IMR-90 (cell line): ENCODE data around the gene DPP6. TPM values are rescaled to one million over a fixed set of nuclear protein-coding genes. Genes with fewer than 3 reads are reported as not detected.

Source experiments
- ATAC-seq: fragments of 200-7000 bp; cut with Tn5 transposase; 2 replicates; pipeline ENCODE4 v1.9.1; 2020; ENCODE audit warnings: low read depth, mild to moderate bottlenecking, moderate library complexity
- BruUV-seq: library from RNA; stranded (reverse); fragments of 400-500 nt; replicated peaks from 2 replicates; lab custom pipeline; 2021; lab: Mats Ljungman, UMichigan
- CTCF ChIA-PET: fragments of 300-600 bp; formaldehyde crosslinking; extraction: SDS; loops from one replicate; lab custom pipeline; 2021; ENCODE audit warnings: antibody characterized with exemption; lab: Yijun Ruan, JAX
- POLR2A ChIA-PET: fragments of 300-600 bp; sonication (Branson Sonifier 250); formaldehyde crosslinking; loops from one replicate; lab custom pipeline; 2022; ENCODE audit warnings: antibody characterized with exemption; ENCODE audit not compliant: unreplicated experiment; lab: Charles Lee
- DNase-seq: peaks from one replicate; pipeline ENCODE4 v3.0.0; 2013
- H2AFZ ChIP-seq: replicated peaks from 2 replicates; pipeline ENCODE3; 2013; ENCODE audit warnings: low read length, mild to moderate bottlenecking; ENCODE audit not compliant: poor library complexity
- H2AK5ac ChIP-seq: 2 replicates; pipeline ENCODE4 v1.6.1; 2013; ENCODE audit warnings: low read depth, low read length, inconsistent platforms
- H2AK9ac ChIP-seq: replicated peaks from 2 replicates; pipeline ENCODE3; 2013; ENCODE audit warnings: mild to moderate bottlenecking, low read depth, low read length, moderate library complexity; ENCODE audit not compliant: poor library complexity
- H2BK120ac ChIP-seq: 2 replicates; pipeline ENCODE4 v1.6.1; 2013; ENCODE audit warnings: low read depth, low read length, inconsistent platforms
- H2BK15ac ChIP-seq: 3 replicates; pipeline ENCODE4 v1.6.1; 2013; ENCODE audit warnings: low read depth, low read length, inconsistent platforms
- H2BK20ac ChIP-seq: 2 replicates; pipeline ENCODE4 v1.6.1; 2013; ENCODE audit warnings: low read depth, mild to moderate bottlenecking, inconsistent platforms, low read length, moderate library complexity
- H2BK5ac ChIP-seq: 2 replicates; pipeline ENCODE4 v1.6.1; 2013; ENCODE audit warnings: mild to moderate bottlenecking, low read depth, low read length, inconsistent platforms; ENCODE audit not compliant: poor library complexity, severe bottlenecking
- H3K14ac ChIP-seq: replicated peaks from 2 replicates; pipeline ENCODE4 v1.6.1; 2013; ENCODE audit warnings: low read depth, low read length, inconsistent platforms
- H3K18ac ChIP-seq: 2 replicates; pipeline ENCODE4 v1.6.1; 2013; ENCODE audit warnings: low read depth, low read length, control low read depth
- H3K23ac ChIP-seq: 2 replicates; pipeline ENCODE4 v1.6.1; 2013; ENCODE audit warnings: low read depth, low read length, inconsistent platforms
- H3K27ac ChIP-seq: 2 replicates; pipeline ENCODE4 v1.5.1; 2013; ENCODE audit warnings: mild to moderate bottlenecking, control low read depth, low read length; ENCODE audit not compliant: insufficient read depth
- H3K27me3 ChIP-seq: 2 replicates; pipeline ENCODE4 v1.6.1; 2013; ENCODE audit warnings: low read length; ENCODE audit not compliant: control insufficient read depth, insufficient read depth
- H3K36me3 ChIP-seq: 2 replicates; pipeline ENCODE4 v1.6.1; 2013; ENCODE audit warnings: low read length, mixed read lengths; ENCODE audit not compliant: control insufficient read depth, insufficient read depth
- H3K4ac ChIP-seq: 2 replicates; pipeline ENCODE4 v1.6.1; 2013; ENCODE audit warnings: low read depth, low read length, inconsistent platforms
- H3K4me1 ChIP-seq: 2 replicates; pipeline ENCODE4 v1.6.1; 2013; ENCODE audit warnings: low read length, mixed read lengths; ENCODE audit not compliant: control insufficient read depth, insufficient read depth
- H3K4me2 ChIP-seq: 2 replicates; pipeline ENCODE4 v1.6.1; 2013; ENCODE audit warnings: low read depth, mild to moderate bottlenecking, control low read depth, low read length, moderate library complexity
- H3K4me3 ChIP-seq: 2 replicates; pipeline ENCODE4 v1.5.1; 2013; ENCODE audit warnings: low read depth, mild to moderate bottlenecking, control low read depth, low read length, moderate library complexity; ENCODE audit not compliant: insufficient read depth
- H3K56ac ChIP-seq: 2 replicates; pipeline ENCODE4 v1.6.1; 2013; ENCODE audit warnings: low read length, inconsistent platforms; ENCODE audit not compliant: insufficient read depth; ENCODE audit errors: extremely low read depth
- H3K79me1 ChIP-seq, 2 experiments: 2 replicates each; pipeline ENCODE4 v1.6.1; 2013; ENCODE audit warnings: low read length in 2 of 2, inconsistent platforms in 1 of 2, low read depth in 1 of 2
- H3K9ac ChIP-seq: 2 replicates; pipeline ENCODE4 v1.6.1; 2013; ENCODE audit warnings: low read depth, low read length, control low read depth
- H3K9me1 ChIP-seq: 2 replicates; pipeline ENCODE4 v1.6.1; 2013; ENCODE audit warnings: low read length, inconsistent platforms; ENCODE audit not compliant: insufficient read depth
- H3K9me3 ChIP-seq: 2 replicates; pipeline ENCODE4 v1.6.1; 2013; ENCODE audit warnings: low read length; ENCODE audit not compliant: control insufficient read depth, insufficient read depth
- H4K20me1 ChIP-seq: 2 replicates; pipeline ENCODE4 v1.6.1; 2013; ENCODE audit warnings: low read length, inconsistent platforms; ENCODE audit not compliant: insufficient read depth
- H4K5ac ChIP-seq: 2 replicates; pipeline ENCODE4 v1.6.1; 2013; ENCODE audit warnings: mild to moderate bottlenecking, low read depth, low read length, control low read depth
- H4K8ac ChIP-seq, 2 experiments: 2 replicates each; pipeline ENCODE4 v1.6.1; 2013; ENCODE audit warnings: low read depth in 2 of 2, low read length in 2 of 2, control low read depth in 1 of 2, inconsistent platforms in 1 of 2
- H4K91ac ChIP-seq: 2 replicates; pipeline ENCODE4 v1.6.1; 2013; ENCODE audit warnings: low read depth, low read length, inconsistent platforms; ENCODE audit not compliant: insufficient read depth
- BHLHE40 ChIP-seq: fragments of 150-350 bp; IDR thresholded peaks from 2 replicates; pipeline ENCODE4 v1.6.1; 2016; ENCODE audit warnings: mild to moderate bottlenecking, low read depth, low read length
- CEBPB ChIP-seq: IDR thresholded peaks from 2 replicates; pipeline ENCODE4 v1.6.1; 2012; ENCODE audit warnings: low read depth, low read length, improper control_type of control experiment
- CHD1 ChIP-seq: IDR thresholded peaks from 2 replicates; pipeline ENCODE4 v1.6.1; 2012; ENCODE audit warnings: low read depth, low read length, improper control_type of control experiment
- FOS ChIP-seq: fragments of 150-350 bp; IDR thresholded peaks from 2 replicates; pipeline ENCODE4 v1.6.1; 2016; ENCODE audit warnings: low read depth, low read length
- MAFK ChIP-seq: IDR thresholded peaks from 2 replicates; pipeline ENCODE4 v1.6.1; 2012; ENCODE audit warnings: low read depth, low read length, improper control_type of control experiment
- MXI1 ChIP-seq: IDR thresholded peaks from 2 replicates; pipeline ENCODE4 v1.6.1; 2012; ENCODE audit warnings: low read depth, mild to moderate bottlenecking, low read length, moderate library complexity, borderline replicate concordance
- NFE2L2 ChIP-seq: fragments of 150-350 bp; IDR thresholded peaks from 2 replicates; pipeline ENCODE4 v1.6.1; 2016; ENCODE audit warnings: low read depth, mild to moderate bottlenecking, low read length
- POLR2A ChIP-seq: IDR thresholded peaks from 2 replicates; pipeline ENCODE4 v1.6.1; 2012; ENCODE audit warnings: mild to moderate bottlenecking, low read depth, low read length
- RAD21 ChIP-seq: IDR thresholded peaks from 2 replicates; pipeline ENCODE4 v1.6.1; 2012; ENCODE audit warnings: low read length, improper control_type of control experiment
- RCOR1 ChIP-seq: IDR thresholded peaks from 2 replicates; pipeline ENCODE4 v1.6.1; 2012; ENCODE audit warnings: mild to moderate bottlenecking, low read length, improper control_type of control experiment; ENCODE audit not compliant: insufficient replicate concordance
- RFX5 ChIP-seq: IDR thresholded peaks from 2 replicates; pipeline ENCODE4 v1.8.0; 2012; ENCODE audit warnings: low read depth, mild to moderate bottlenecking, low read length, moderate library complexity
- WGBS, 2 experiments: methylation state at CpG; one replicate each; pipeline versions ENCODE4 v1.1.5 to v1.1.7; 2013; ENCODE audit warnings: missing lambda C conversion rate in 2 of 2; ENCODE audit not compliant: insufficient read length in 1 of 2; ENCODE audit errors: extremely low coverage in 2 of 2; 5-methylcytosine and 5-hydroxymethylcytosine counted together
- dilution Hi-C: fragments of 300-500 bp; cut with HindIII; formaldehyde crosslinking; loops from one replicate; pipeline ENCODE4 v1.14.3; 2018; ENCODE audit warnings: low sequenced_read_pairs; ENCODE audit not compliant: unreplicated experiment
- in situ Hi-C: fragments of 300-500 bp; cut with MboI; formaldehyde crosslinking; loops from 3 replicates; pipeline ENCODE4 v1.14.3; 2019; ENCODE audit warnings: low sequenced_read_pairs, inconsistent platforms, mixed read lengths
- intact Hi-C: fragments of 100-400 bp; cut with micrococcal nuclease; formaldehyde crosslinking; loops from 2 replicates; pipeline ENCODE4 v1.10.0; 2022
- polyA plus RNA-seq, 3 experiments: library from polyadenylated mRNA; depleted of rRNA; stranded (reverse); fragments of >200 nt; gene quantifications; 2 replicates each; pipeline ENCODE4 v1.2.3, GENCODE V29; 2012; ENCODE audit warnings: low replicate concordance in 1 of 3
- total RNA-seq: library from RNA; depleted of rRNA; stranded (reverse); fragments of >200 nt; gene quantifications from 2 replicates; pipeline ENCODE4 v1.2.3, GENCODE V29; 2012
- TF ChIP-seq, protein P1 (sequence below): fragments of 150-350 bp; IDR thresholded peaks from 2 replicates; pipeline ENCODE4 v1.6.1; 2016; ENCODE audit warnings: low read depth, mild to moderate bottlenecking, low read length, moderate library complexity, borderline replicate concordance
- TF ChIP-seq, protein P2 (sequence below): conservative IDR thresholded peaks from 2 replicates; pipeline ENCODE4 v1.5.1; 2012; ENCODE audit warnings: mild to moderate bottlenecking, low read depth, low read length, improper control_type of control experiment

Gene DPP6
- total and polyA plus RNA-seq, 2 of the 4 experiments (the other 2 are of a cell fraction) = not detected

DNA sequence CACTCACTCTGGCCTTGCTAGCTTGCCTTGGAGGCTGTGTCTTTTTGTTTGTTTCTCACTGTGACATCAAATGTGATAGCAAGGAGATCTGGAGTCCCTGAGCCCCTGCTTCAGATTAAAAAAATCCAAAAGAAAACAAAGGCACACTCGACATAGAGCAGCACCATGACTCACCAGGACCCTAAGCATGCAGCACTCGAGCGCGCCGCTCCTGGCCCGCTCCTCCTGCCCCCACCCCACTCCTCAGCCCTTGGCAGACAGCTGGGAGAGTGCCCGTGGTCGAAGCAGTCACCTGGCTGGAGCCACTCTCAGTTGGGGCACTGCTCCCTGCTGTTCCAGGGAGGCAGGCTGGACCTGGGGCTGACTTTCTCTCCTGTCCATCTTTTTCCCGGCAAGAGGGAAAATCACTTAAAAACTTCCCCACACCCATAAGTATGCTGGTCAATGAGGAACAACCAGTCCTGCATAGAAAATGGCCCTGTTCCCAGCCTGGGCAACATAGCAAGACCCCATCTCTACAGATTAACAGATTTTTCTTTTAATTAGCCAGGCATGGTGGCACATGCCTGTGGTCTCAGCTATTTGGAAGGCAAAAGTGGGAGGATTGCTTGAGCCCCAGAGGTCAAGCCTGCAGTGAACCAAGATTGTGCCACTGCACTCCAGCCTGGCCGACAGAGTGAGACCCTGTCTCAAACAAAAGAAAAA, 822.4 kb downstream of the DPP6 start:
- H3K79me1 ChIP-seq = no peaks in the 10 kb centered on the region
- no peak overlapping the region for H2BK20ac ChIP-seq
- H4K5ac ChIP-seq = no peak overlapping the region
- ATAC-seq (no peak), DNase-seq (no peak)
- no peak overlapping the region for H3K23ac ChIP-seq
- no peak overlapping the region for H2AK9ac ChIP-seq
- H3K14ac ChIP-seq = no peak overlapping the region
- H2BK5ac ChIP-seq = no peak overlapping the region
- no peak overlapping the region for H2BK120ac ChIP-seq
- no peak overlapping the region for H4K91ac ChIP-seq
- BruUV-seq = no TSS peak
- no peaks in the 10 kb centered on the region for H3K27me3 ChIP-seq
- H3K27ac ChIP-seq = no peak overlapping the region
- dilution Hi-C loops = no loop called here
- H4K8ac ChIP-seq = no peak overlapping the region
- no peak overlapping the region for H3K56ac ChIP-seq
- H3K9me1 ChIP-seq = no peaks in the 10 kb centered on the region
- CTCF ChIA-PET = no interaction called here
- H3K9me3 ChIP-seq = peaks cover 45% of the 10 kb centered on the region
- intact Hi-C loops = no loop called here
- H3K4me3 ChIP-seq = no peak overlapping the region
- no peak overlapping the region for H2AK5ac ChIP-seq
- TF ChIP-seq CHD1 = no peak
- no peak for TF ChIP-seq NFE2L2
- TF ChIP-seq, protein P1, sequence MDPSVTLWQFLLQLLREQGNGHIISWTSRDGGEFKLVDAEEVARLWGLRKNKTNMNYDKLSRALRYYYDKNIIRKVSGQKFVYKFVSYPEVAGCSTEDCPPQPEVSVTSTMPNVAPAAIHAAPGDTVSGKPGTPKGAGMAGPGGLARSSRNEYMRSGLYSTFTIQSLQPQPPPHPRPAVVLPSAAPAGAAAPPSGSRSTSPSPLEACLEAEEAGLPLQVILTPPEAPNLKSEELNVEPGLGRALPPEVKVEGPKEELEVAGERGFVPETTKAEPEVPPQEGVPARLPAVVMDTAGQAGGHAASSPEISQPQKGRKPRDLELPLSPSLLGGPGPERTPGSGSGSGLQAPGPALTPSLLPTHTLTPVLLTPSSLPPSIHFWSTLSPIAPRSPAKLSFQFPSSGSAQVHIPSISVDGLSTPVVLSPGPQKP = no peak
- no peak for TF ChIP-seq RFX5
- TF ChIP-seq CEBPB = no peak
- TF ChIP-seq POLR2A = no peak
- TF ChIP-seq, protein P2, sequence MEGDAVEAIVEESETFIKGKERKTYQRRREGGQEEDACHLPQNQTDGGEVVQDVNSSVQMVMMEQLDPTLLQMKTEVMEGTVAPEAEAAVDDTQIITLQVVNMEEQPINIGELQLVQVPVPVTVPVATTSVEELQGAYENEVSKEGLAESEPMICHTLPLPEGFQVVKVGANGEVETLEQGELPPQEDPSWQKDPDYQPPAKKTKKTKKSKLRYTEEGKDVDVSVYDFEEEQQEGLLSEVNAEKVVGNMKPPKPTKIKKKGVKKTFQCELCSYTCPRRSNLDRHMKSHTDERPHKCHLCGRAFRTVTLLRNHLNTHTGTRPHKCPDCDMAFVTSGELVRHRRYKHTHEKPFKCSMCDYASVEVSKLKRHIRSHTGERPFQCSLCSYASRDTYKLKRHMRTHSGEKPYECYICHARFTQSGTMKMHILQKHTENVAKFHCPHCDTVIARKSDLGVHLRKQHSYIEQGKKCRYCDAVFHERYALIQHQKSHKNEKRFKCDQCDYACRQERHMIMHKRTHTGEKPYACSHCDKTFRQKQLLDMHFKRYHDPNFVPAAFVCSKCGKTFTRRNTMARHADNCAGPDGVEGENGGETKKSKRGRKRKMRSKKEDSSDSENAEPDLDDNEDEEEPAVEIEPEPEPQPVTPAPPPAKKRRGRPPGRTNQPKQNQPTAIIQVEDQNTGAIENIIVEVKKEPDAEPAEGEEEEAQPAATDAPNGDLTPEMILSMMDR = no peak
- TF ChIP-seq RCOR1 = no peak
- no peak for TF ChIP-seq RAD21
- no peak for TF ChIP-seq MXI1
- no peak for TF ChIP-seq FOS
- TF ChIP-seq BHLHE40 = no peak
- TF ChIP-seq MAFK = no peak
- no peak overlapping the region for H3K4ac ChIP-seq
- no peak overlapping the region for H2AFZ ChIP-seq
- H3K4me2 ChIP-seq = no peak overlapping the region
- H4K20me1 ChIP-seq = no peaks in the 10 kb centered on the region
- POLR2A ChIA-PET = no interaction called here
- H3K4me1 ChIP-seq = no peaks in the 10 kb centered on the region
- in situ Hi-C loops = no loop called here
- H2BK15ac ChIP-seq = no peak overlapping the region
- H3K18ac ChIP-seq = no peak overlapping the region
- H3K9ac ChIP-seq = no peak overlapping the region
- WGBS, 2 experiments = no CpG with 5 or more reads among the region's 10 CpGs
- H3K36me3 ChIP-seq = no peaks in the 10 kb centered on the region
